HL-60/S4 treated with phorbol 12-myristate 13-acetate at 8.2 ng/mL for 4 days and 3 days (cell line): Measurements from ENCODE around the gene GPR152.
"Not testable (repeated sequence)": the region's sequence is repeated elsewhere in the genome, so short reads cannot be mapped to it uniquely, and the experiment has no call there.

ENCODE experiments used
- in situ Hi-C: fragments of 300-500 bp; cut with MboI; formaldehyde crosslinking; loops from 2 replicates; pipeline ENCODE4 v1.15.0; 2022; ENCODE audit warnings: low sequenced_read_pairs

The GPR152 gene

DNA sequence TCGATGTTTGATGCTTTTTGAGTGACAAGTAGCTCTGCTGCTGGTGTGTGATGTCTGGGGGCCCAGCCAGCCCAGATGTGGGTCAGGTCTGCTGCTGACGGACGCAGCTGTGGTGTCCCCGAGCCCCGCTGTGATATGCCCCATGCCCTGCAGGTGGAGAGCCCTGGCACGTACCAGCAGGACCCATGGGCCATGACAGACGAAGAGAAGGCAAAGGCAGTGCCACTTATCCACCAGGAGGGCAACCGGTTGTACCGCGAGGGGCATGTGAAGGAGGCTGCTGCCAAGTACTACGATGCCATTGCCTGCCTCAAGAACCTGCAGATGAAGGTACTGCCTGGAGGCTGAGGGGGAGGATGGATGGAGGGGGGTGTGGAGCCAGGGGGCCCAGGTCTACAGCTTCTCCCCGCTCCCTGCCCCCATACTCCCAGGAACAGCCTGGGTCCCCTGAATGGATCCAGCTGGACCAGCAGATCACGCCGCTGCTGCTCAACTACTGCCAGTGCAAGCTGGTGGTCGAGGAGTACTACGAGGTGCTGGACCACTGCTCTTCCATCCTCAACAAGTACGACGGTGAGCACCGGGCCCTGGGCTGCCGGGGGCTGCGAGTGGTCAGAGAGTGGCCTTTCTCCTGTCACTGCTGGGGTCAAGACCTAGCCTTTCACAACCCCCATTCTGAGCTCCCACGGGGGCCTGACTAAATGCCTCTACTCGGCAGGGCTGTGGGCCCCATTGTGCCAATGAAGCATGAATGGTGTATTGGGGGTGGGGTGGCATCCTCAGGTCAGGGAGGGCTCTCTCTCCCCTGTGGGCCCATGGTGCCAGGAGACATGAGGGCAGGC lies 37.6 kb upstream of the GPR152 start:
- in situ Hi-C loops = no loop called here

- in situ Hi-C loops = no loop called here
Measured at GRCh38 chr11:67489203-67489884, 36.8 kb upstream of the GPR152 start.

DNA sequence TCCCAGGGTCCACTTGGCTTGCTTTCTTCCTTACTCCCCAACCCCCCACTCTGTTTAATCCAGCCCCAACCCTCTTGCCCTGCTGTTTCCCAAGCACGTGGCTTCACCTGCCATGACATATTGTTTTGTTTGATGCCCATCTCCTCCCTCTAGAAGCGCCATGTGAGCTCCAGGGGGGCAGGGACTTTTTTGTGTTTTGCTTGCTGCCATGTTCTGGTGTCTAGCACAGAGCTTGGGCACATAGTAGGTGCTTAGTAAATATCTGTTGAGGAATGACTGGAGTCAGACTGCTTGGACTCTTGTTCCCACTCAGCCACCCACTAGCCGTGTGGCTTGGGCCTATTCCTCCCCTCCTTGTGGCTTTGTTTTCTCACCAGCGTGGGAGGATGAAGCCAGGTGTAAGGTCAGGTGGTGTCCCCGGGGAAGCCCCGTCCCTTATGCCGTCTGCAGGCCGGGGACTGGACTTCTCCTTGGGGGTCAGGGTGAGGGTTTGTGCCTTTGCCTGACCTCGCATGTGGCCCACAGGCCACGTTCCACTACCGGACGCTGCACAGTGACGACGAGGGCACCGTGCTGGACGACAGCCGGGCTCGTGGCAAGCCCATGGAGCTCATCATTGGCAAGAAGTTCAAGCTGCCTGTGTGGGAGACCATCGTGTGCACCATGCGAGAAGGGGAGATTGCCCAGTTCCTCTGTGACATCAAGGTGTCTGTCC lies 34.1 kb upstream of the GPR152 start:
- in situ Hi-C loops = no loop called here

GRCh38 chr11:67485873-67486361 lies 33.4 kb upstream of the GPR152 start:
- in situ Hi-C loops = not testable (repeated sequence)

- in situ Hi-C loops = no loop called here
Measured at GRCh38 chr11:67484847-67485311, 32.4 kb upstream of the GPR152 start.

DNA sequence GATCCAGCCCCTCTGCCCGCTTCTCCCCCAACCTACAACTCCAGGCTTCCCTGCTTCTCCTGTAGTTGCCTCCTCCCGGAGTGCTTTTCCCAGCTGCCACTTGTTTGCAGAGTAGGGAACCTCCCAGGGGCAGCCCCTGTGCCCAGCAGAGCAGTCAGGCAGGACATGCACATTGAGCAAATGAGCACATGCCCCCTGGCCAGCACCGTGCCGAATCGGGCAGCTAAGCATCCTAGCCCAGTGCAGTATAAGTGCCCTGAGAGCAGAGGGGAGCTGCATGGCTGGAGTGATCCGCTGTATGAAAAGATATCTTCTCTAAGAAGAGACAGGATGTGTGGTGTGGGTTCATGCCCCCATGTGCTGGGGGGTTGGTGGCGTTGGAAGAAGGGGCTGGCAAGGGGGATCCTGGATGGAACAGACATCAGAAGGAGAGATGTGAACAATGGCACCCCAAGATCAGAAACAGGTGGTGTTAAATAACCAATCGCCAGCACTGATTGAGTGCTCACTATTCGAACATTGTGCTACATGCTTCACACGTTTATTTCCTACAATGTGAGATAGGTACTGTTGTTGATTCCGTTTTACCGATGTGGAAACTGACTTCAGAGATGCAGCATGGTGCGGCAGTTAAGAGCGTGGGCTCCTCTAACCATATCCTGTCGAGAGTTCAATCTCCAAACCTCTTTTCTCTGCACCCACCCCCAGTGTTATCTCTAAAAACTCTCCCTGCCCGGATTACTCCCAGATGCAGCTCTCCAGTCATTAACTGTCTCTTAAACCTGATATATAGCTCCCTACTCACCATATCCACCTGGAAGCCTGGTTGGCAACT lies 31.5 kb upstream of the GPR152 start:
- in situ Hi-C loops = no loop called here

DNA sequence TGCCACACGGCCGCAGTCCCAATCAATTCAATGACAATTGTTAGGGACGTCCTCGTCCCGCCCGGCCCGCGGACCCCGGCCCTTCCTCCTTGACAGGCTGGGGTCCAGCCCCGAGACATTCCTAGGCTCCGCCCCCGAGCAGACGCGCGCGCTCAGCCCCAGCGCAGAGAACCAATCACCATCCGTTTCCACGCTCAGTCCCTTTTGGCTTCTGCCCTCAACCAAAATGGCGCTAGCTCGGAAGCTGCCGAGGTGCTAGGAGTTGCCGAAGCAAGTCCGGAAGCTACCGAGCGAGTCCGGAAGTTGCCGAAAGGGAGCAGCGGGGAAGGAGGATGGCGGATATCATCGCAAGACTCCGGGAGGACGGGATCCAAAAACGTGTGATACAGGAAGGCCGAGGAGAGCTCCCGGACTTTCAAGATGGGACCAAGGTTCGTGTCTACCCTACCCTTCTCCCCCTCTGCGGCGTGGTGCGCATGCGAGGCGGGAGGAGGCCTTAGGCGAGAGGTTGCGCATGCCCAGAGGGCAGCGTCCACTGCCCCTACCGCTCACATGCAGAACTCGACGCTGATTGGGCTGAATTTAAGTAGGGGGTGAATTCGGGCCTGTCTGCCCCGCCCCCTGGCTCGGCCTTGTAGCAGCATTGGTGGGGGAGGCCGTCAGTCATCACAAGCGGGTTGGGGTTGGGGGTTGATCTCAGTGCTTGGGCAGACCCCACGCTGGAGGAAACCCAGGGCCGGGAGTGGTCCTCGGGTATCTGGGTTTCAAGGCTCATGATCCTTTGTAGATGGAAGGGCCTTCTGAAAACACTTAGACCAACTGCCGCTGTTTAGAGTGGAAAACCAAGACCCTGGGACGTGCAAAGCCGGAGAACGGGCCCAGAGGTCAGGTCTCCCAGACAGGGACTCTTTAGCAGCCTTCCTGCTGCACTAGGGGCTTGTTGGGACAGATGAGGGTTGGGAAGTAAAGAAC lies 30.6 kb upstream of the GPR152 start, which contains the start of gene AIP:
AIP (plus strand) TSS at position 200 of the 972 bp plus-strand sequence; CDS start at position 333, 133 bp downstream.
- in situ Hi-C loops = no loop called here

- in situ Hi-C loops = no loop called here
Measured at GRCh38 chr11:67482275-67482826, 29.8 kb upstream of the GPR152 start.

DNA sequence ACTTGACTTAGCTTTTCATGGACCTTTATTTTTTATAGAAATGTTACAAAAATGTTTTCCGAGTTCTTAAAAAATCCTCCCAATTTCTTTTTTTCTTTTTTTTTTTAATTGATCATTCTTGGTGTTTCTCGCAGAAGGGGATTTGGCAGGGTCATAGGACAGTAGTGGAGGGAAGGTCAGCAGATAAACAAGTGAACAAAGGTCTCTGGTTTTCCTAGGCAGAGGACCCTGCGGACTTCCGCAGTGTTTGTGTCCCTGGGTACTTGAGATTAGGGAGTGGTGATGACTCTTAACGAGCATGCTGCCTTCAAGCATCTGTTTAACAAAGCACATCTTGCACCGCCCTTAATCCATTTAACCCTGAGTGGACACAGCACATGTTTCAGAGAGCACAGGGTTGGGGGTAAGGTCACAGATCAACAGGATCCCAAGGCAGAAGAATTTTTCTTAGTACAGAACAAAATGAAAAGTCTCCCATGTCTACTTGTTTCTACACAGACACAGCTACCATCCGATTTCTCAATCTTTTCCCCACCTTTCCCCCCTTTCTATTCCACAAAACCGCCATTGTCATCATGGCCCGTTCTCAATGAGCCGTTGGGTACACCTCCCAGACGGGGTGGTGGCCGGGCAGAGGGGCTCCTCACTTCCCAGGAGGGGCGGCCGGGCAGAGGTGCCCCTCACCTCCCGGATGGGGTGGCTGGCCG lies 25.0 kb upstream of the GPR152 start:
- in situ Hi-C loops = not testable (repeated sequence)

DNA sequence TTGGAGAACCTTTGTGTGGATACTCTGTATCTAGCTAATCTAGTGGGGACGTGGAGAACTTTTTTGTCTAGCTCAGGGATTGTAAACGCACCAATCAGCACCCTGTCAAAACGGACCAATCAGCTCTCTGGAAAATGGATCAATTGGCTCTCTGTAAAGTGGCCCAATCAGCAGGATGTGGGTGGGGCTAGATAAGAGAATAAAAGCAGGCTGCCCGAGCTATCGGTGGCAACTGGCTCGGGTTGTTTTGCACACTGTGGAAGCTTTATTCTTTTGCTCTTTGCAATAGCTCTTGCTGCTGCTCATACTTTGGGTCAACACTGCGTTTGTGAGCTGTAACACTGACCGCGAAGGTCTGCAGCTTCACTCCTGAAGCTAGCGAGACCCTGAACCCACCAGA lies 24.2 kb upstream of the GPR152 start:
- in situ Hi-C loops = not testable (repeated sequence)

DNA sequence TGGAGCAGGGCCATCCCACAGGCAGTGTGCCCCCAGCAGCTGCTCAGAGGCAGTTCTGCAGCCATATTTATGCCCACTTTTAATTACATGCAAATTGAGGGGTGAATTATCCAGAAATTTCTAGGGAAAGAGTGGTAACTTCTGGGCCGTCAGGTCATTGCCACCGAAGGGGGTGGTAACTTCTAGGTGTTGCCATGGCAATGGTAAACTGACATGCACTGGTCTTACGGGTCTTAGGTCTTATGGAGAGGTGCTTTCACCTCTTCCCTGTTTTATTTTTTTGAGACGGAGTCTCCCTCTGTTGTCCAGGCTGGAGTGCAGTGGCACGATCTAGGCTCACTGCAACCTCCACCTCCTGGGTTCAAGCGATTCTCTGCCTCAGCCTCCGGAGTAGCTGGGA lies 20.4 kb upstream of the GPR152 start:
- in situ Hi-C loops = no loop called here

DNA sequence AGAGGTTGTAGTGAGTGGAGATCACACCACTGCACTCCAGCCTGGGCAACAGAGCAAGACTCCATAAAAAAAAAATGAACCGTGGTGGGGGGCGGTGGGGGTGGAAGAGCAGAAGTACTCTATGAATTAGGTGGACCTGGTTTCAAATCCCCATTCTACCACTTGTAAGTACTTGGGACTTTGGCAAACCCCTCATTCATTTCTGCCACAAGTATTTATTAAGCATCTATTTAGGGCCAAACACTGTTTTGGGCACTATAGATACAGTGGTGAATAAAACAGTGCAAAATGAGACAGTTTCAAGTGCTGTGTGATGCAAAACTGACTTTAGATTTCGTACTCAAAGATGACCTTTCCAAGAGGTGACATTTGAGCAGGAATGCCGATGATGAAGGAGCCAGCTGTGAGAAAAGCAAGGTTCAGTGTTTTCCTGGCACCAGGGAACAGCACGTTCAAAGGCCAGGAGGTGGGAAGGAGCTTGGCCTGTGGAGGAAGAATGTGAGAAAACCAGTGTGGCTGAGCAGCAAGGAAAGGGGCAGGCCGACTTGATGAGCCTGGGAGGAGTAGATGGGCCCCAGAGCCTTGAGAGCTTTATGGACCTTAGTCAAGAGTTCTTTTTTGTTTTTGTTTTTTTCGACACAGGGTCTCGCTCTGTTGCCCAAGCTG lies 17.9 kb upstream of the GPR152 start:
- in situ Hi-C loops = no loop called here

- in situ Hi-C loops = no loop called here
Measured at GRCh38 chr11:67469508-67469811, 16.9 kb upstream of the GPR152 start.

GRCh38 chr11:67468759-67469507 lies 16.4 kb upstream of the GPR152 start, which contains the start of gene TMEM134:
TMEM134 (minus strand) TSS chr11:67469251; CDS start chr11:67469192, 59 bp downstream.
- in situ Hi-C loops = no loop called here

DNA sequence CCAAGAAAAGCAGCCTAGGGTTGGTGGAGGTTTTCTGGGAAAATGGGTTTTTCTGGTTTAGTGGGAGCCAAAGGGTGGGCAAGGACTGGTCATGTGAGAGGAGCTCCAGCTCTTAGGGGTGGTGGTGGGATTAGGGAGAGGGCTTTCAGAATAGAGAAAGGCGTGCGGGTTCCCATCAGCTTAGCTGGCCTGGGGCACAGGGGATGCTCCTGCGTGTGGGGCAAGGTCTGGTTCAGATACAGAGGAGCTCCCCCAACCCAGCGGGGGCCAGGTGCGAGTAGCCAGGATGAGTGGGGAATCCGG lies 15.9 kb upstream of the GPR152 start:
- in situ Hi-C loops = no loop called here

DNA sequence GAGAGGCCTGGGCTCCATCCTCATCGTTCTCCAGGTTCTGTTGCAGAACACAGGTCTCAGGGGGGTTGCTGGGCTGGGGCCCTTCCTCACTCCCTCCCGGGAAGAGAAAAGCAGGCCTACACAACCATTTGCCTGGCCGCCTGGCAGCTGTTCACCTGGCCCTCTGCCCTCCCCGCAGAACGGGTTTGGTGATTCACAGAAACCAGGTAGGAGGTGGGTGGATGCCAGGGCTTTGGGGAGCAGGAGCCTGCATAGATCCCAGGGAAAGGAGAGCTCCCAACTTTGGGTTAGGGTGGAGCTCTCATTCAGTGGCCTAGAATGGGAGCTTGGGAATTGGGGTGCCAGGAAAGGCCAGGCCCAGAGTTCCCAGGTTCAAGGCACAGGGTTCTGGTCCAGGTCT lies 15.5 kb upstream of the GPR152 start:
- in situ Hi-C loops = no loop called here
